ENCODE data around the gene PRKCA.

DNA sequence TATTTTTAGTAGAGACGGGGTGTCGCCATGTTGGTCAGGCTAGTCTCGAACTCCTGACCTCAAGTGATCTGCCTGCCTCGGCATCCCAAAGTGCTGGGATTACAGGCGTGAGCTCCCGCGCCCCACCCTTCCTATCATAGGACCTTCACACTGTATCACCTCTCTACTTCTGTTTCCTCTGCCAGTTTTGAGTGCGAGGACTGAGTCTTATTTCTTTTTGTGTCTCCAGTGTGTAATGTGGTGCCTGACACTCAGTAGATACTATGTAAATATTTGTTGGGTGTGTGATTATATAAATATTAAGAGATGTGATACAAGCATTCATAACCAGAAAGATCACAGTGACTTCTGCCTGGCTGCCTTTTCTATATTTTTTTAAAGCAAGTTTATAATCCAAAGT, 10.5 kb downstream of the PRKCA start:
- TF ChIP-seq CBX5 (IDR thresholded peaks at IDR 0.05; ENCODE audit: low read depth), result no peak
- TF ChIP-seq BRCA1 (IDR thresholded peaks at IDR 0.05; ENCODE audit: low read depth, low read length), result no peak

Data from GM12878 (cell line).